DMS53 treated with DMSO at 0.1 percent for 48 hours (cell line): ENCODE results near the gene FAM43B.
A peak's percentile ranks its signal among the peaks of the same experiment; 100 is the strongest.

Experiments used
- DNase-seq: peaks from one replicate; lab custom pipeline; 2025; ENCODE audit not compliant: unreplicated experiment; lab: John Stamatoyannopoulos, UW

Gene FAM43B

DNA sequence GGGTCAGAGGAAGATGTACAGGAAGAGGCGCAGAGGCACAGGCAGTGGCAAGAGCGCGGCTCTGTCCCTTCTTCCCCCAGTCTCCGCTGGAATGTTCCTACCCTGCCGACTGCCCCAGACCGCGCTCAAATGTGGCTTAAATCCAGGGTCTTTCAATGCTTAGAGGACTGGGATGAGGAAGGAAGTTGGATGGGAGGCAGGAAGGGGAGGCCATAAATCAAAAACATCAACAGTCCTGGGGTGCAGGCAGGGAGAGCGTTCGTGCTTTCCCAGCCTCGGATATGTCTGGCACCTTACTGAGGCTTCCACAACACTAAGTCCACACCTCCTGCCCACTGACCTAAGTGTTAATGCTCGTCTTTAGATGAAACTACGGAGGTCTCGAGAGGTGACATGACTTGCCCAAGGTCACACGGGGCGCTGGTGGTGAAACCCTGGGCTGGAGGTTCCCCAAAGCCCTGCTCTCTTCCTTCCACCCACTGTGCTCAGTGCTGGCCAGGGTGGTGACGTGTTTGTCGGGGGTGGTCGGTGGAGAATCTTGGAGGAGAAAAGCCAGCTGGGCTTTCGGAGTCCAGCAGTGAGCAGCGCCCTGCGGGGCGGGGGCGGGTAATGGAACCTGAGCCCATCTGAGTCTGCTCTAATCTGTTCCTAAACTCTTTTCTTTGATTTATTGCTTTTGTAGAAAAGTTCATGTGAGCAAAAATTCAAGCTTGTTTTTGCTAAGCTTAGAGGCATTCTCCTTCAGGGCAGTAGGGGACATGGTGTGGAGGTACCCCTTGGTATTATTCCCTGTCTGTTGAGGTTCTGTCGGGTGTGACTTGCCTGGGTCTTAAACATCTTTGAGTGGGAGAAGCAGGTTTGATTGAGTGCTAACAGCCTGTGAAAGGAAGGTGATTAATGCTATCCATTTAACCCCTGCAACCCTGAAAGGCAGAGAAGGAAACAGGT is 37.2 kb downstream of the FAM43B start:
- no peak for DNase-seq

DNA sequence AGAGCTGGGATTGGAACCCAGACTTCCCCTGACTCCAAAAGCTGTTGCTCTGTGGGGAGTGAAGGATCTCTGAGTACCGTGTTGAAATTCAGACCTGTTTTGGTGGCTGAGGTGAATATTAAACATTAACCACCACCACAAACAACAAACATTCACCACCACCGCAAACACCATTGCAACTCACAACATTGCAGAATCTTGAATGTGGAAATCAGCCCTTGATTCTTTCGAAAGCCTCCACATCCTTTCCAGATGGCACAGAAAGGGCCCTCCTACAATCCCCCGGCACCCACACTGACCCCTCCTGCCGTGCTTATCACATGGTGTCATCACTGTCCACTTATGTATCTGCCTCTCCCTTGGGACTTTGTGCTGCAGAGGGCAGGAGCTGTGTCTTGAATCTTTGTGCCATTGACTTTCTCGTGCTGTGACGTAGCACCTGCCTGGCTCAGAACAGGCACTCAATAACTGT is 38.0 kb downstream of the FAM43B start:
- DNase-seq, result no peak

GRCh38 chr1:20593756-20594155 is 41.4 kb downstream of the FAM43B start:
- DNase-seq, result peak; percentile 3

GRCh38 chr1:20594746-20595145 is 42.4 kb downstream of the FAM43B start:
- no peak for DNase-seq

GRCh38 chr1:20596106-20596505 is 43.7 kb downstream of the FAM43B start:
- no peak for DNase-seq

- no peak for DNase-seq
Measured at GRCh38 chr1:20597650-20598049, 45.3 kb downstream of the FAM43B start.

DNA sequence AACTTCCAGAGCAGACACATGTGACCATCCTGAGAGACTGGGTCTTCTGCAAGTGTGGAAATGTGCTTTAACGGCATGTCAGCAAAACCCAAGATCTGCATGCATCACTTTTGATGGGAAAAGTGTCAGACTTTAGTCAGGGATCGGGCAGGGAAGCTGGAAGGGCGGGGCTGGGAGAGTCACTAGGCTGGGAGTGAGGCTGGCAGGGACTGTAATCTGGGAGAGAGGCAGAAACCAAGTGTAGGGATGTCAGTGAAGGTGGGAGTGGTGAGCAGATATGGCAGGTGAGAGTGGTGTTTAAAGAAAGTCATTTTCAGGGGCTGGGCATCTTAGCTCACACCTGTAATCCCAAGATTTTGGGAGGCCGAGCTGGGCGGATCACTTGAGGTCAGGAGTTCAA is 47.8 kb downstream of the FAM43B start:
- no peak for DNase-seq

GRCh38 chr1:20601129-20601825 is 48.9 kb downstream of the FAM43B start:
- no peak for DNase-seq

- DNase-seq, result no peak
Measured at GRCh38 chr1:20602851-20603450, 50.6 kb downstream of the FAM43B start.

GRCh38 chr1:20603504-20604464 is 51.4 kb downstream of the FAM43B start:
- DNase-seq, result no peak
